Measurements from ENCODE around the gene RXFP4.

DNA sequence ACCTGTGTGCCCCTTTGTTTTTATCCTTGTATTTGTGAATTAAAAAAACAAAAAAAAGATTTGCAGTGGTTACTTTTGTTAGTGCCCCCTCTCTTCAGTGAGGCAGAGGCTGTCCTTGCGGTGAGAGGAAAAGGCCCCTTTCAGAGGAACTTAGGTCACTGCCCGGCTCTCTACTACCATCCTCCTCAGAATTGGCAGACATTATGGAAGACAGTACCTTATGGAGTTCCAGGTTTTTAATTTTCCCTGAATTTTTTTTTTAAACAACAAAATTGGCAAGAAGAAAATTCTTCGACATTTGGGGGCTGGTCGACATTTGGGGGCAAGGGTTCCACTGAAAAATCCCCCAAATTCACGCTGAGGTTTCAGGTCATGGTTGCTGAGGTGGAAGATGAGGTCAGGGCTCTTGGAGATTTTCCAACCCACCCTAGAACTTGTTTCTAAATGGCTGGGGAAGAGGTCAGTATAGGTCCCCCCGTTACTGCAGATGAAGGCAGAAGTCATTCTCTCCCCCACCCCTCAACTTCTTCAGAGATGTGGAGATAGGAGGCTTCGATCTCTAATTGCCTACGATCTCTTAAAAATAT lies 5.3 kb downstream of the RXFP4 start:
- TF ChIP-seq POLR2A (IDR thresholded peaks at IDR 0.05), result no peak
- TF ChIP-seq, protein P1, sequence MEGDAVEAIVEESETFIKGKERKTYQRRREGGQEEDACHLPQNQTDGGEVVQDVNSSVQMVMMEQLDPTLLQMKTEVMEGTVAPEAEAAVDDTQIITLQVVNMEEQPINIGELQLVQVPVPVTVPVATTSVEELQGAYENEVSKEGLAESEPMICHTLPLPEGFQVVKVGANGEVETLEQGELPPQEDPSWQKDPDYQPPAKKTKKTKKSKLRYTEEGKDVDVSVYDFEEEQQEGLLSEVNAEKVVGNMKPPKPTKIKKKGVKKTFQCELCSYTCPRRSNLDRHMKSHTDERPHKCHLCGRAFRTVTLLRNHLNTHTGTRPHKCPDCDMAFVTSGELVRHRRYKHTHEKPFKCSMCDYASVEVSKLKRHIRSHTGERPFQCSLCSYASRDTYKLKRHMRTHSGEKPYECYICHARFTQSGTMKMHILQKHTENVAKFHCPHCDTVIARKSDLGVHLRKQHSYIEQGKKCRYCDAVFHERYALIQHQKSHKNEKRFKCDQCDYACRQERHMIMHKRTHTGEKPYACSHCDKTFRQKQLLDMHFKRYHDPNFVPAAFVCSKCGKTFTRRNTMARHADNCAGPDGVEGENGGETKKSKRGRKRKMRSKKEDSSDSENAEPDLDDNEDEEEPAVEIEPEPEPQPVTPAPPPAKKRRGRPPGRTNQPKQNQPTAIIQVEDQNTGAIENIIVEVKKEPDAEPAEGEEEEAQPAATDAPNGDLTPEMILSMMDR (IDR thresholded peaks at IDR 0.05 in 8 of 11, conservative IDR thresholded peaks at IDR 0.05 in 3 of 11), result no peak
- no peak for TF ChIP-seq POLR2AphosphoS5 (IDR thresholded peaks at IDR 0.05)
